Testis (tissue), 3 donors: Measurements from ENCODE around the gene SLC6A18. TPM values are rescaled to one million over a fixed set of nuclear protein-coding genes. Genes with fewer than 3 reads are reported as not detected.

Experiments used
- DNase-seq: peaks from one replicate; pipeline ENCODE4 v3.0.0-alpha.2; 2019
- H3K27ac ChIP-seq, 2 donors: fragments of 200-600 bp; sonication (generic); one replicate each; pipeline ENCODE4 v1.5.1; 2019
- H3K27me3 ChIP-seq: fragments of 200-600 bp; sonication (generic); one replicate; pipeline ENCODE4 v1.5.1; 2019
- H3K36me3 ChIP-seq: fragments of 200-600 bp; sonication (generic); one replicate; pipeline ENCODE4 v1.5.1; 2017; ENCODE audit warnings: low read depth; ENCODE audit errors: missing control alignments
- H3K4me1 ChIP-seq: fragments of 200-600 bp; sonication (generic); one replicate; pipeline ENCODE4 v1.5.1; 2019
- H3K4me3 ChIP-seq, 2 donors: fragments of 200-600 bp; sonication (generic); one replicate each; pipeline ENCODE4 v1.5.1; 2017 to 2019
- H3K9me3 ChIP-seq: fragments of 200-600 bp; sonication (generic); one replicate; pipeline ENCODE4 v1.5.1; 2017
- CTCF ChIP-seq, 3 experiments: fragments of 450-650 bp in 2 of 3; fragments of 200-600 bp in 1 of 3; sonication (generic) in 1 of 3; IDR thresholded peaks; one replicate each; pipeline ENCODE4 v1.5.1; 2016 to 2019; ENCODE audit warnings: antibody characterized with exemption in 3 of 3, mild to moderate bottlenecking in 2 of 3, moderate library complexity in 1 of 3
- POLR2A ChIP-seq: fragments of 450-650 bp; IDR thresholded peaks from one replicate; pipeline ENCODE4 v1.6.1; 2017; ENCODE audit warnings: antibody characterized with exemption, mild to moderate bottlenecking, moderate library complexity
- WGBS, 2 donors: methylation state at CpG; one replicate each; pipeline ENCODE4 v1.1.5; 2018; 5-methylcytosine and 5-hydroxymethylcytosine counted together
- intact Hi-C: fragments of 100-400 bp; cut with DNase I; formaldehyde crosslinking; loops from one replicate; pipeline ENCODE4 v1.15.1; 2023; ENCODE audit warnings: low total_unique reads
- polyA plus RNA-seq: library from polyadenylated mRNA; stranded (reverse); fragments of 350-450 nt; fragmentation: Illumina TruSeq; extraction: RNeasy Lipid Tissue Mini Kit (QIAGEN cat#74804); gene quantifications from one replicate; pipeline ENCODE4 v1.2.3, GENCODE V29; 2014; ENCODE audit warnings: low read depth, low replicate concordance; ENCODE audit not compliant: insufficient read depth
- total RNA-seq, 2 donors: library from RNA; depleted of rRNA; stranded (reverse); fragments of >200 nt; gene quantifications; one replicate each; pipeline ENCODE4 v1.2.3, GENCODE V29; 2016

SLC6A18 gene
- total and polyA plus RNA-seq, 3 donors from 2014 or later, result 0.24 TPM; not detected in 2

DNA sequence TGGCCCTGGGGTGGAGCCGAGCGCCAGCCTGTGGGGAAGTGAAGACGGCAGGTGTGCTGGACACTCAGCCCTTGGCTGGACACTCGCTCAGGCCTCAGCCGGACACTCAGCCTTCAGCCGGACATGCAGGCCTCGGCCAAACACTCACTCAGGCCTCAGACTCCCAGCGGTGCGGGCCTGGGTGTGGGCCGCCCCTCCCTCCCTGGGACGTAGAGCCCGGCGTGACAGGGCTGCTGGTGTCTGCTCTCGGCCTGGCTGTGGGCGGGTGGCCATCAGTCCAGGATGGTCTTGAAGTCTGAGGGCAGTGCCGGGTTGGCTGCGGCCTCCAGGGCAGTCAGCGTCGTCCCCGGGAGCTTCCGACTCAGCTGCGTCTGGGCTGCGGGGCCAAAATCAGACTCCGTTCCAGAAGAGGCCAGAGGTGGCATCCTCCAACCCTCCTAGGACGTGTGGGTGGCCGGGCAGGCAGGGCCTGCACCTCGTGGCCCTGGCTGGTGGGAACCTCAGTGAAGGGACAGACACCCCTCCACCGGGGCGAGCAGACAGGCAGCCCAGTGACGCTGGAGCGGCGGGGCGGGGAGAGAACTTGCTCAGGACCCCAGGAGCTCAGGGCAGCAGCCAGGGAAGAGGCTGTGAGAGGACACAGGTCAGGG lies 28.4 kb downstream of the SLC6A18 start:
- Histone ChIP-seq H3K36me3 (no peaks in the 10 kb centered on the region), H3K4me1 (no peaks in the 10 kb centered on the region), H3K4me3 (no peak overlapping the region), H3K27me3 (no peaks in the 10 kb centered on the region), H3K9me3 (no peaks in the 10 kb centered on the region), H3K27ac (no peak overlapping the region)
- intact Hi-C loops, result no loop called here
- no peak for TF ChIP-seq CTCF (IDR thresholded peaks at IDR 0.05)
- TF ChIP-seq POLR2A, result no peak
- DNase-seq, result no peak
- WGBS, 2 donors, result 87 to 90% methylated on average over 2 to 30 of the region's 33 CpGs

- Histone ChIP-seq H3K4me3 (no peak overlapping the region), H3K27ac (no peak overlapping the region), H3K4me1 (no peaks in the 10 kb centered on the region), H3K27me3 (no peaks in the 10 kb centered on the region), H3K9me3 (no peaks in the 10 kb centered on the region), H3K36me3 (no peaks in the 10 kb centered on the region)
- TF ChIP-seq CTCF (IDR thresholded peaks at IDR 0.05) (no peak), POLR2A (no peak)
- intact Hi-C loops, result no loop called here
- no peak for DNase-seq
- WGBS, 2 donors, result 89 to 100% methylated on average over 6 to 19 of the region's 19 CpGs
Observed at GRCh38 chr5:1254196-1254595, 29.0 kb downstream of the SLC6A18 start.

- TF ChIP-seq POLR2A (no peak), CTCF (IDR thresholded peaks at IDR 0.05) (no peak)
- no peak overlapping the region for H3K27ac ChIP-seq
- H3K27me3 ChIP-seq, result no peaks in the 10 kb centered on the region
- 71 to 76% methylated on average over 11 to 16 of the region's 16 CpGs for WGBS, 2 donors
- DNase-seq, result no peak
- no peaks in the 10 kb centered on the region for H3K9me3 ChIP-seq
- H3K4me3 ChIP-seq, result no peak overlapping the region
- intact Hi-C loops, result no loop called here
- H3K4me1 ChIP-seq, result no peaks in the 10 kb centered on the region
- H3K36me3 ChIP-seq, result no peaks in the 10 kb centered on the region
Observed at GRCh38 chr5:1255081-1255561, 29.9 kb downstream of the SLC6A18 start.

- no peak overlapping the region for H3K4me3 ChIP-seq
- 83 to 86% methylated on average over 16 to 23 of the region's 23 CpGs for WGBS, 2 donors
- H3K27me3 ChIP-seq, result no peaks in the 10 kb centered on the region
- DNase-seq, result no peak
- H3K36me3 ChIP-seq, result no peaks in the 10 kb centered on the region
- H3K4me1 ChIP-seq, result no peaks in the 10 kb centered on the region
- intact Hi-C loops, result no loop called here
- H3K9me3 ChIP-seq, result no peaks in the 10 kb centered on the region
- H3K27ac ChIP-seq, result no peak overlapping the region
- TF ChIP-seq CTCF (IDR thresholded peaks at IDR 0.05), result no peak
Observed at GRCh38 chr5:1256776-1257175, 31.6 kb downstream of the SLC6A18 start.

GRCh38 chr5:1257363-1257762 lies 32.2 kb downstream of the SLC6A18 start:
- intact Hi-C loops, result no loop called here
- no peaks in the 10 kb centered on the region for H3K9me3 ChIP-seq
- DNase-seq, result no peak
- WGBS, 2 donors, result 83 to 84% methylated on average over 16 to 17 of the region's 17 CpGs
- no peaks in the 10 kb centered on the region for H3K36me3 ChIP-seq
- TF ChIP-seq CTCF (IDR thresholded peaks at IDR 0.05), result no peak
- no peak for TF ChIP-seq POLR2A
- H3K27ac ChIP-seq, result no peak overlapping the region
- no peaks in the 10 kb centered on the region for H3K27me3 ChIP-seq
- H3K4me1 ChIP-seq, result no peaks in the 10 kb centered on the region
- no peak overlapping the region for H3K4me3 ChIP-seq
